AG04449 (cell line): ENCODE measurements around the gene RAB35.

ENCODE experiments used
- CTCF ChIA-PET: fragments of 350-600 bp; formaldehyde crosslinking; extraction: SDS; loops from one replicate; lab custom pipeline; 2021; ENCODE audit warnings: antibody characterized with exemption; lab: Yijun Ruan, JAX
- POLR2A ChIA-PET: fragments of 400-600, 350-600 bp; formaldehyde crosslinking; extraction: SDS; loops from one replicate; lab custom pipeline; 2020; ENCODE audit warnings: antibody characterized with exemption, inconsistent platforms; lab: Yijun Ruan, JAX
- DNase-seq: peaks from one replicate; pipeline ENCODE4 v3.0.0-alpha.2; 2010; ENCODE audit warnings: low read depth, low spot score
- H3K4me3 ChIP-seq: 2 replicates; pipeline ENCODE4 v1.5.1; 2011; ENCODE audit warnings: low read depth, mild to moderate bottlenecking, control low read depth, low read length
- CTCF ChIP-seq: IDR thresholded peaks from one replicate; pipeline ENCODE4 v1.5.1; 2011; ENCODE audit warnings: mild to moderate bottlenecking, moderate library complexity, low read length, control low read depth, inconsistent platforms; ENCODE audit not compliant: insufficient read depth; ENCODE audit errors: missing control alignments

RAB35 gene

GRCh38 chr12:120099738-120100137, 16.8 kb downstream of the RAB35 start:
- no peak for DNase-seq
- CTCF ChIA-PET = no interaction called here
- TF ChIP-seq CTCF = no peak

GRCh38 chr12:120098756-120099470, 17.6 kb downstream of the RAB35 start:
- H3K4me3 ChIP-seq = no peak overlapping the region
- POLR2A ChIA-PET = no interaction called here
- no peak for TF ChIP-seq CTCF
- CTCF ChIA-PET = no interaction called here
- no peak for DNase-seq

More at GRCh38 chr12:120099738-120100137, 16.8 kb downstream of the RAB35 start:
- POLR2A ChIA-PET = no interaction called here
- no peak overlapping the region for H3K4me3 ChIP-seq

GRCh38 chr12:120096671-120097202, 19.8 kb downstream of the RAB35 start:
- no peak for DNase-seq
- no peak overlapping the region for H3K4me3 ChIP-seq
- POLR2A ChIA-PET = interaction anchor here (0.5 kb wide), 1 partner anchor 10 kb away, joined by 3 read pairs; no protein-coding TSS in a partner anchor
- TF ChIP-seq CTCF = no peak
- CTCF ChIA-PET = interaction anchor here (1.7 kb wide), 1 partner anchor 10 kb away, joined by 6 read pairs; no protein-coding TSS in a partner anchor

GRCh38 chr12:120095736-120096135, 20.8 kb downstream of the RAB35 start:
- ChIA-PET CTCF (no interaction called here), POLR2A (no interaction called here)
- no peak for DNase-seq
- no peak for TF ChIP-seq CTCF
- H3K4me3 ChIP-seq = no peak overlapping the region

GRCh38 chr12:120095331-120095730, 21.2 kb downstream of the RAB35 start:
- POLR2A ChIA-PET = no interaction called here
- H3K4me3 ChIP-seq = no peak overlapping the region
- DNase-seq = no peak
- TF ChIP-seq CTCF = no peak
- CTCF ChIA-PET = no interaction called here

- ChIA-PET POLR2A (no interaction called here), CTCF (no interaction called here)
- DNase-seq = no peak
- no peak for TF ChIP-seq CTCF
- no peak overlapping the region for H3K4me3 ChIP-seq
Measured at GRCh38 chr12:120094485-120094884, 22.1 kb downstream of the RAB35 start.
